ENCODE measurements around the gene CCDC195.

The CCDC195 gene

DNA sequence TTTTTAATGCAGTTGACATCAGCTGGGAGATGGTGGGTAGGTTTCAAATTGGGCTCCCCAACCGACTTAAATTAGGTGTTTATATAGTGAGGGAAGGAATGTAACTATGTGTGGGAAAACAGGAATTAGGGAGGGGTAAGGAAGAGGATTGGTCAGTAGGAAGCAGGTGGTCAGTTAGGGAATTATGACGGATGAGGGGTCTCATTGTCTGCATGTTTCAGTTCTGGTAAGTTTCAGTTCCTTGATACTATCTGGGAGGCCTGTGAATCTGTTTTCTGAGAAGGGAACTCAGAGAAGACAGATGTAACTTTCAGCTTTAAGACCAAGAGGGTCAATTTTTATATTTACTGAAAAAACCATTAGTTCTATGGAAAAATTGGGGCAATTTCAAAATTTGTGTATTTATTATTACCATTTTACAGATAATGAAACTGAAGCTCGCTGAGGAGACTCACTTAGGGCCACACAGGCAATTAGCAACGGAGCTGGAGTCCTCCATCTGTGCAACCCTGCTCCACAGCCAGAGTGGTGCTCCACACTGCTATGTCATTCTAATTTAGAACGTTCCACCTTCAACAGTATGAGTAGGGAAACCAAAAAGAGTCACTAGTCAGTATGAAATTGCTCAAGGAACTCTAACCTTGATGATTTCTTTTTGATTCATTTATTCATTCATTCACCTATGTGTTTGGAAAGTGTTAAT, 36.0 kb upstream of the CCDC195 start:
- TF ChIP-seq EGR1 (IDR thresholded peaks at IDR 0.05): no peak
- TF ChIP-seq EP300 (IDR thresholded peaks at IDR 0.05; ENCODE audit: borderline replicate concordance): no peak
- TF ChIP-seq RAD21 (IDR thresholded peaks at IDR 0.05; ENCODE audit: low read depth): no peak
- TF ChIP-seq, protein P1, sequence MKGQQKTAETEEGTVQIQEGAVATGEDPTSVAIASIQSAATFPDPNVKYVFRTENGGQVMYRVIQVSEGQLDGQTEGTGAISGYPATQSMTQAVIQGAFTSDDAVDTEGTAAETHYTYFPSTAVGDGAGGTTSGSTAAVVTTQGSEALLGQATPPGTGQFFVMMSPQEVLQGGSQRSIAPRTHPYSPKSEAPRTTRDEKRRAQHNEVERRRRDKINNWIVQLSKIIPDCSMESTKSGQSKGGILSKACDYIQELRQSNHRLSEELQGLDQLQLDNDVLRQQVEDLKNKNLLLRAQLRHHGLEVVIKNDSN (IDR thresholded peaks at IDR 0.05): no peak
- no peak for TF ChIP-seq ZBTB7A (IDR thresholded peaks at IDR 0.05; ENCODE audit: low read depth)
- no peak for TF ChIP-seq CEBPB (IDR thresholded peaks at IDR 0.05)
- no peak for TF ChIP-seq TAF1 (IDR thresholded peaks at IDR 0.05; ENCODE audit: low read depth)
- TF ChIP-seq, protein P2, sequence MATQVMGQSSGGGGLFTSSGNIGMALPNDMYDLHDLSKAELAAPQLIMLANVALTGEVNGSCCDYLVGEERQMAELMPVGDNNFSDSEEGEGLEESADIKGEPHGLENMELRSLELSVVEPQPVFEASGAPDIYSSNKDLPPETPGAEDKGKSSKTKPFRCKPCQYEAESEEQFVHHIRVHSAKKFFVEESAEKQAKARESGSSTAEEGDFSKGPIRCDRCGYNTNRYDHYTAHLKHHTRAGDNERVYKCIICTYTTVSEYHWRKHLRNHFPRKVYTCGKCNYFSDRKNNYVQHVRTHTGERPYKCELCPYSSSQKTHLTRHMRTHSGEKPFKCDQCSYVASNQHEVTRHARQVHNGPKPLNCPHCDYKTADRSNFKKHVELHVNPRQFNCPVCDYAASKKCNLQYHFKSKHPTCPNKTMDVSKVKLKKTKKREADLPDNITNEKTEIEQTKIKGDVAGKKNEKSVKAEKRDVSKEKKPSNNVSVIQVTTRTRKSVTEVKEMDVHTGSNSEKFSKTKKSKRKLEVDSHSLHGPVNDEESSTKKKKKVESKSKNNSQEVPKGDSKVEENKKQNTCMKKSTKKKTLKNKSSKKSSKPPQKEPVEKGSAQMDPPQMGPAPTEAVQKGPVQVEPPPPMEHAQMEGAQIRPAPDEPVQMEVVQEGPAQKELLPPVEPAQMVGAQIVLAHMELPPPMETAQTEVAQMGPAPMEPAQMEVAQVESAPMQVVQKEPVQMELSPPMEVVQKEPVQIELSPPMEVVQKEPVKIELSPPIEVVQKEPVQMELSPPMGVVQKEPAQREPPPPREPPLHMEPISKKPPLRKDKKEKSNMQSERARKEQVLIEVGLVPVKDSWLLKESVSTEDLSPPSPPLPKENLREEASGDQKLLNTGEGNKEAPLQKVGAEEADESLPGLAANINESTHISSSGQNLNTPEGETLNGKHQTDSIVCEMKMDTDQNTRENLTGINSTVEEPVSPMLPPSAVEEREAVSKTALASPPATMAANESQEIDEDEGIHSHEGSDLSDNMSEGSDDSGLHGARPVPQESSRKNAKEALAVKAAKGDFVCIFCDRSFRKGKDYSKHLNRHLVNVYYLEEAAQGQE (IDR thresholded peaks at IDR 0.05; ENCODE audit: low read depth): no peak
- TF ChIP-seq TEAD4 (IDR thresholded peaks at IDR 0.05): no peak
- no peak for TF ChIP-seq TCF12 (IDR thresholded peaks at IDR 0.05; ENCODE audit: low read depth)
- no peak for TF ChIP-seq YY1 (IDR thresholded peaks at IDR 0.05; ENCODE audit: low read depth)
- TF ChIP-seq, protein P3, sequence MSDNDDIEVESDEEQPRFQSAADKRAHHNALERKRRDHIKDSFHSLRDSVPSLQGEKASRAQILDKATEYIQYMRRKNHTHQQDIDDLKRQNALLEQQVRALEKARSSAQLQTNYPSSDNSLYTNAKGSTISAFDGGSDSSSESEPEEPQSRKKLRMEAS (IDR thresholded peaks at IDR 0.05): no peak
- TF ChIP-seq CREB1 (IDR thresholded peaks at IDR 0.05; ENCODE audit: low read depth): no peak
- TF ChIP-seq FOXM1 (IDR thresholded peaks at IDR 0.05; ENCODE audit: borderline replicate concordance, low read depth): no peak

DNA sequence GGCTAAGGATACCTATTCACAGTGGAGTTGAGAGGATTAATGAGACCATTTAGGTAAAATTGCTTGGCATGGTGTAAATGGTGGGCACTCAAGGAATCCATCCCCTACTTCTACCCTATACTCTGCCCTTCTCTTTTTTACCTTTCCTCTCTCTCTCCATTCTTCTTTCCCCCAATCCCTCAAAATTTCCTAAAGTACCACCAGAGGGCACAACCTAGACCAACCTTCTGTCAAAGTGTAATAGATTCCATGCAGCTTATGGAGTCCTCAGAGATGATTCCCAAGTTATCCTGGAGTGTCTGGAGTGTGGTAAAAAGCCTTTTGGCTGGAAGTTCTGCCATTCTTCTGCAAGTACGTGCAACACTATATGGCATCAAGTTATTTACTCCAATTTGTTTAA, 33.0 kb upstream of the CCDC195 start:
- TF ChIP-seq, protein P2 (IDR thresholded peaks at IDR 0.05; ENCODE audit: low read depth): no peak
- TF ChIP-seq RAD21 (IDR thresholded peaks at IDR 0.05; ENCODE audit: low read depth): 0 out of 2 replicates have a peak, but pooled peaks have one; percentile 8

DNA sequence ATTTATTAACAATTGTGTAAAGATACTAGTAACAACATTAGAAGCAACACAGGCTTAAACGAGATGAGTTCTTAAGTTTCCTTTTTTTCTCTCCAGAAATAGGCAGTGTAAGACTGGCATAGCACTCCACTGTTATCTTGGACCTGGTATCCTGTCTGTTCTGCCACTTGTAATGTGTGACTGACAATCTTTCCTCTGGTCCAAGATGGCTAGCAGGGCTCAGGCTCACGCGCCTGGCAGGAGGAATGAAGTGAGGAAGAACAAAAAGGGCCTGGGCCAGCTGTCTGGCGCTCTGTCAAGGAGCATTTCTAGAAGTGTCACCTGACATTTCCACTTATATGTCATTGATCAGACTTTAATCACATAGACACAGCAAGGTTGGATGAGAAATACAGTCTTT, 31.6 kb upstream of the CCDC195 start:
- TF ChIP-seq FOXM1 (IDR thresholded peaks at IDR 0.05; ENCODE audit: borderline replicate concordance, low read depth) (no peak), CREB1 (IDR thresholded peaks at IDR 0.05; ENCODE audit: low read depth) (no peak)

DNA sequence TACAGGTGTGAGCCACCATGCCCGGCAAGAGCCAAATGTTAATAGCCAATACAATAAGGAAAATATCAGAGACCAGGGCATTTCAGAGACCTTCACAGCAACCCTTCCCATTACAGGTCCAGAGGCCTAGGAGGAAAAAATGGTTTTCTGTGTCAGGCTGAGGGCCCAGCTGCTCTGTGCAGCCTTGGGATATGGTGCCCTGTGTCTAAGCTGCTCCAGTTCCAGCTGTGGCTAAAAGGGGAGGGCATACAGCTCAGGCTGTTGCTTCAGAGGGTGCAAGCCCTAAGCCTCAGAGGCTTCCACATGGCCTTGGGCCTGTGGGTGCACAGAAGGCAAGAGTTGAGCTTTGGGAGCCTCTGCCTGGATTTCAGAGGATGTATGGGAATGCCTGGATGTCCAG, 20.1 kb upstream of the CCDC195 start:
- no peak for TF ChIP-seq EGR1 (IDR thresholded peaks at IDR 0.05)

DNA sequence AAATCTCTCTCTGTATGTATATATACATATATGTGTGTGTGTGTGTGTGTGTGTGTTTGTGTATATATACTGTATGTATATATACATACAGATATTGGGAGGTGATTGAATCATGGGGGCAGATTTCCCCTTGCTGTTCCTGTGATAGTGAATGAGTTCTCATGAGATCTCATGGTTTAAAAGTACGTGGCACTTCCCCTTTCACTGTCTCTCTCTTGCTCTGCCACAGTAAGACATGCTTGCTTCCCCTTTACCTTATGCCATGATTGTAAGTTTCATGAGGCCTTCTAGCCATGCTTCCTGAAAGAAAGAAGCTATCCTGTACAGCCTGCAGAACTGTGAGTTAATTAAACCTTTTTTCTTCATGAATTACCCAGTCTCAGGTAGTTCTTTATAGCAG, 18.8 kb upstream of the CCDC195 start:
- no peak for TF ChIP-seq TCF12 (IDR thresholded peaks at IDR 0.05; ENCODE audit: low read depth)
- TF ChIP-seq YY1 (IDR thresholded peaks at IDR 0.05; ENCODE audit: low read depth): no peak
- TF ChIP-seq FOXM1 (IDR thresholded peaks at IDR 0.05; ENCODE audit: borderline replicate concordance, low read depth): no peak

DNA sequence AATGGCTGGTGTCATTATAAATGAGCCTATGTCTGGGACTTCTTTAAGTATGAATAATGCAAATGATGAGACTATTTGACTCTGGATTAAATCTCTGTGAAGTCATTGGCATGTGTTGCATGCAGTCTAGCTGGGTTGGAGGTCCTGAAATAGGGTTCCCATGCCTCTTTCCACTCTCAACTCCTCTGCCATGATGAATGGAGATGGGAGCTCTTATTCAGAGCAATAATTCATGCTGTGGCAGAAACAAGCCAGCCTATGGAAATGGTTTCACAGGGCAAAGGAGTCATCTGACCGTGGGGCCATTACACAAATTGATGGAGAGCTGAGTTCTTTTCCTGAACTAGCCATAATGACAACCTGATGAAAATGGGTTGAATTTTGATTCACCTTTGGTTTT, 15.5 kb upstream of the CCDC195 start:
- TF ChIP-seq, protein P3 (IDR thresholded peaks at IDR 0.05): no peak

DNA sequence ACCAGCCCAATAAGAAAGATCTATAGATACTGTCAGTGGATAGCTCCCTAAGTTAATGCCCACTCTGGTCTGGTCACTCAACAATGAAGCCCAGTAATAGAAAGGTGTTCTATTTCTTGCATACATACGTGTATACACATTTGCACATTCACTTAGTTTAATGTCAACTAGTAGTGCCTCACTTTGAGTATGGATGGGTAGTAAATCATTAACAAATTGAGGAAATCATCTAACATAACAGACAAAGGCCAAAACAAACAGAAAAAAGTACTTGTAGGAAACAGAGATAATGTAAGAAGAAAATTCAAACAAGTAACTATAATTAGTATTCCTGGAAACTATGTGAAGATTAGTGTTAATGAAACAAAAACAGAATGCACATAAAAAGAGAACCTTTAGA, 13.3 kb upstream of the CCDC195 start:
- TF ChIP-seq NFIC (IDR thresholded peaks at IDR 0.05) (no peak), ZBTB7A (IDR thresholded peaks at IDR 0.05; ENCODE audit: low read depth) (no peak), TAF1 (IDR thresholded peaks at IDR 0.05; ENCODE audit: low read depth) (no peak), TEAD4 (IDR thresholded peaks at IDR 0.05) (no peak), EGR1 (IDR thresholded peaks at IDR 0.05) (no peak), CEBPB (IDR thresholded peaks at IDR 0.05) (no peak)
- TF ChIP-seq, protein P3 (IDR thresholded peaks at IDR 0.05): no peak
- TF ChIP-seq, protein P1 (IDR thresholded peaks at IDR 0.05): no peak
